HepG2 (cell line): ENCODE measurements around the gene ZNF575. TPM values are rescaled to one million over a fixed set of nuclear protein-coding genes. Genes with fewer than 3 reads are reported as not detected.

ENCODE experiments used
- MAFK ChIP-seq, 2 experiments: IDR thresholded peaks in 1 of 2; conservative IDR thresholded peaks in 1 of 2; 2 replicates each; pipeline ENCODE4 v1.6.1; 2011; ENCODE audit warnings: improper control_type of control experiment in 2 of 2, low read length in 2 of 2
- PHB2 ChIP-seq: fragments of 450-650 bp; IDR thresholded peaks from 2 replicates; pipeline ENCODE4 v1.6.1; 2018; ENCODE audit not compliant: partially characterized antibody
- ZBTB7B ChIP-seq: sonication (generic); formaldehyde crosslinking; IDR thresholded peaks from 2 replicates; pipeline ENCODE4 v1.4.0; 2020; ENCODE audit warnings: missing genetic modification reagents
- ZNF354B ChIP-seq: sonication (generic); formaldehyde crosslinking; IDR thresholded peaks from 2 replicates; pipeline ENCODE4 v1.8.0; 2022; ENCODE audit warnings: mild to moderate bottlenecking, missing genetic modification reagents
- ZNF83 ChIP-seq: sonication (generic); formaldehyde crosslinking; IDR thresholded peaks from 2 replicates; pipeline ENCODE4 v1.4.0; 2020; ENCODE audit warnings: missing genetic modification reagents, mild to moderate bottlenecking, borderline replicate concordance
- polyA plus RNA-seq, 8 experiments: library from polyadenylated mRNA; depleted of rRNA in 3 of 8; stranded (reverse) in 7 of 8; unstranded in 1 of 8; fragments of >200 nt; fragmentation: Illumina TruSeq in 4 of 8; extraction: Trizol in 4 of 8; gene quantifications; 2 replicates each; pipeline versions ENCODE4 v1.2.1 to v1.2.3, GENCODE V29; 2011 to 2016; ENCODE audit warnings: low read depth in 4 of 8, missing spikeins in 1 of 8, mixed read lengths in 1 of 8; ENCODE audit not compliant: insufficient read depth in 1 of 8
- total RNA-seq, 5 experiments: library from RNA; depleted of rRNA; stranded (reverse); fragments of >200 nt; fragmentation: Illumina TruSeq; extraction: Trizol; gene quantifications; 2 replicates each; pipeline ENCODE4 v1.2.3, GENCODE V29; 2016; ENCODE audit warnings: low read depth in 1 of 5
- TF ChIP-seq, protein P1 (sequence below): sonication (generic); formaldehyde crosslinking; conservative IDR thresholded peaks from 2 replicates; pipeline ENCODE4 v1.8.1; 2023; ENCODE audit warnings: missing genetic modification reagents
- TF ChIP-seq, protein P2 (sequence below): sonication (generic); formaldehyde crosslinking; IDR thresholded peaks from 2 replicates; pipeline ENCODE4 v1.5.0; 2020; ENCODE audit warnings: mild to moderate bottlenecking, missing genetic modification reagents
- TF ChIP-seq, protein P3 (sequence below): sonication (generic); formaldehyde crosslinking; IDR thresholded peaks from 2 replicates; pipeline ENCODE4 v1.4.0; 2020; ENCODE audit warnings: missing genetic modification reagents, mild to moderate bottlenecking, borderline replicate concordance

The ZNF575 gene
- total and polyA plus RNA-seq, 2 of the 13 experiments (the other 11 are each of a cell fraction or from before 2014, with no cell fraction given): 0.17 to 0.27 TPM

DNA sequence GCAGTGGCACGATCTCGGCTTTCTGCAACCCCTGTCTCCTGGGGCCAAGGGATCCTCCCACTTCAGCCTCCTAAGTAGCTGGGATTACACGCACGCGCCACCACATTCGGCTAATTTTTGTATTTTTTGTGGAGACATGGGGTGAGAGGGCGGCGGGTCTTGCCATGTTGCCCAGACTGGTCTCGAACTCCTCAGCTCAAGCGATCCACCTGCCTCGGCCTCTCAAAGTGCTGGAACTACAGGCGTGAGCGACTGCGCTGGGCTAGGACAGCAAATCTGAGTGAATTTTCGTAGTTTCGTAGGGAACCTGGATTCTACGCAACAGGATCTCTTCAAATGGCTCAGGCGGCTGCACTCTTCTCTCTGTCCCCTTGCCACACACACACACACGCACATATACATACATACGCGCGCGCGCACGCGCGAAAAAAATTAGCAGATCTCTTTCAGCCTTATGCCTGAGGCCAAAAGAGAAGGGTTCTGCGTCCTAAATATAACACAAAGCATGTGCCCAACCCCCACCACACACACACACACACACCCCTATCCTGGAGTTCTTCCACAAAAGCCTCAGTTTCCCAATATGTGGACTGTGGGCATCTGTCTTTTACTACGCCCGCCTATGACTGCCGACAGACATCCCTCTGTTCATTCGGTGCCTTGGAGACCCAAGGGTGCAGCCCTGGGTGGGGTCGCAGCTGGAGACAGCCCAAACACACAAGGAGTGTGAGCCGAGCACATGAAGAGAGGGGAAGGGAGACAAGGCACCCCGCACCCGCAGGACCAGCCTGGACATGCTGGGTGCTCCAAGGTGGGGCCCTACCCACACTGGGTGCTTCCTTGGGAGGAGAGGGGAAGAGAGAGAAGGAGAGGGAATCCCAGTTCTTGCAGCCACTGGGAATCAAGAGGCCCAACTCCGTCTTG is 43.2 kb downstream of the ZNF575 start (continued):
- TF ChIP-seq, protein P1, sequence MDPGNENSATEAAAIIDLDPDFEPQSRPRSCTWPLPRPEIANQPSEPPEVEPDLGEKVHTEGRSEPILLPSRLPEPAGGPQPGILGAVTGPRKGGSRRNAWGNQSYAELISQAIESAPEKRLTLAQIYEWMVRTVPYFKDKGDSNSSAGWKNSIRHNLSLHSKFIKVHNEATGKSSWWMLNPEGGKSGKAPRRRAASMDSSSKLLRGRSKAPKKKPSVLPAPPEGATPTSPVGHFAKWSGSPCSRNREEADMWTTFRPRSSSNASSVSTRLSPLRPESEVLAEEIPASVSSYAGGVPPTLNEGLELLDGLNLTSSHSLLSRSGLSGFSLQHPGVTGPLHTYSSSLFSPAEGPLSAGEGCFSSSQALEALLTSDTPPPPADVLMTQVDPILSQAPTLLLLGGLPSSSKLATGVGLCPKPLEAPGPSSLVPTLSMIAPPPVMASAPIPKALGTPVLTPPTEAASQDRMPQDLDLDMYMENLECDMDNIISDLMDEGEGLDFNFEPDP (CRISPR knock-in tag): 0 out of 2 replicates have a peak, but pooled peaks have one; percentile 54
- TF ChIP-seq ZBTB7B (CRISPR knock-in tag): no peak
- no peak for TF ChIP-seq ZNF354B (CRISPR knock-in tag)
- no peak for TF ChIP-seq PHB2
- no peak for TF ChIP-seq ZNF83 (CRISPR knock-in tag)
- TF ChIP-seq, protein P2, sequence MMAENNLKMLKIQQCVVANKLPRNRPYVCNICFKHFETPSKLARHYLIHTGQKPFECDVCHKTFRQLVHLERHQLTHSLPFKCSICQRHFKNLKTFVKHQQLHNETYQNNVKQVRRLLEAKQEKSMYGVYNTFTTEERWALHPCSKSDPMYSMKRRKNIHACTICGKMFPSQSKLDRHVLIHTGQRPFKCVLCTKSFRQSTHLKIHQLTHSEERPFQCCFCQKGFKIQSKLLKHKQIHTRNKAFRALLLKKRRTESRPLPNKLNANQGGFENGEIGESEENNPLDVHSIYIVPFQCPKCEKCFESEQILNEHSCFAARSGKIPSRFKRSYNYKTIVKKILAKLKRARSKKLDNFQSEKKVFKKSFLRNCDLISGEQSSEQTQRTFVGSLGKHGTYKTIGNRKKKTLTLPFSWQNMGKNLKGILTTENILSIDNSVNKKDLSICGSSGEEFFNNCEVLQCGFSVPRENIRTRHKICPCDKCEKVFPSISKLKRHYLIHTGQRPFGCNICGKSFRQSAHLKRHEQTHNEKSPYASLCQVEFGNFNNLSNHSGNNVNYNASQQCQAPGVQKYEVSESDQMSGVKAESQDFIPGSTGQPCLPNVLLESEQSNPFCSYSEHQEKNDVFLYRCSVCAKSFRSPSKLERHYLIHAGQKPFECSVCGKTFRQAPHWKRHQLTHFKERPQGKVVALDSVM (CRISPR knock-in tag): no peak
- no peak for TF ChIP-seq MAFK (conservative IDR thresholded peaks at IDR 0.05 in 1 of 2, IDR thresholded peaks at IDR 0.05 in 1 of 2; ENCODE audit: low read length in 2 of 2)
- TF ChIP-seq, protein P3, sequence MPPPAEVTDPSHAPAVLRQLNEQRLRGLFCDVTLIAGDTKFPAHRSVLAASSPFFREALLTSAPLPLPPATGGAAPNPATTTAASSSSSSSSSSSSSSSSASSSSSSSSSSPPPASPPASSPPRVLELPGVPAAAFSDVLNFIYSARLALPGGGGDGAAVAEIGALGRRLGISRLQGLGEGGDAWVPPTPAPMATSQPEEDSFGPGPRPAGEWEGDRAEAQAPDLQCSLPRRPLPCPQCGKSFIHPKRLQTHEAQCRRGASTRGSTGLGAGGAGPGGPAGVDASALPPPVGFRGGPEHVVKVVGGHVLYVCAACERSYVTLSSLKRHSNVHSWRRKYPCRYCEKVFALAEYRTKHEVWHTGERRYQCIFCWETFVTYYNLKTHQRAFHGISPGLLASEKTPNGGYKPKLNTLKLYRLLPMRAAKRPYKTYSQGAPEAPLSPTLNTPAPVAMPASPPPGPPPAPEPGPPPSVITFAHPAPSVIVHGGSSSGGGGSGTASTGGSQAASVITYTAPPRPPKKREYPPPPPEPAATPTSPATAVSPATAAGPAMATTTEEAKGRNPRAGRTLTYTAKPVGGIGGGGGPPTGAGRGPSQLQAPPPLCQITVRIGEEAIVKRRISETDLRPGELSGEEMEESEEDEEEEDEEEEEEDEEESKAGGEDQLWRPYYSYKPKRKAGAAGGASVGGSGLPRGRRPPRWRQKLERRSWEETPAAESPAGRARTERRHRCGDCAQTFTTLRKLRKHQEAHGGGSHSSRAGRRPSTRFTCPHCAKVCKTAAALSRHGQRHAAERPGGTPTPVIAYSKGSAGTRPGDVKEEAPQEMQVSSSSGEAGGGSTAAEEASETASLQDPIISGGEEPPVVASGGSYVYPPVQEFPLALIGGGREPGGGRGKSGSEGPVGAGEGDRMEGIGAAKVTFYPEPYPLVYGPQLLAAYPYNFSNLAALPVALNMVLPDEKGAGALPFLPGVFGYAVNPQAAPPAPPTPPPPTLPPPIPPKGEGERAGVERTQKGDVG: 0 out of 2 replicates have a peak, but pooled peaks have one; percentile 43
- TF ChIP-seq, all 625 proteins: peak for 5
